GM10266 (cell line): Measurements from ENCODE around the gene EGLN2.
A peak's percentile ranks its signal among the peaks of the same experiment; 100 is the strongest.
"Not testable (repeated sequence)": the region's sequence is repeated elsewhere in the genome, so short reads cannot be mapped to it uniquely, and the experiment has no call there.

ENCODE experiments used
- DNase-seq: peaks from one replicate; pipeline ENCODE4 v3.0.0; 2012; ENCODE audit errors: extremely low spot score
- CTCF ChIP-seq: IDR thresholded peaks from 2 replicates; pipeline ENCODE4 v1.5.1; 2012; ENCODE audit warnings: mild to moderate bottlenecking, low read depth; ENCODE audit not compliant: control insufficient read depth, insufficient read depth; ENCODE audit errors: missing control alignments

Gene EGLN2

GRCh38 chr19:40818480-40819399, 19.7 kb downstream of the EGLN2 start:
- not testable (repeated sequence) for DNase-seq
- peak; percentile 28 for TF ChIP-seq CTCF

GRCh38 chr19:40819479-40820234, 20.7 kb downstream of the EGLN2 start:
- DNase-seq: not testable (repeated sequence)
- peak; percentile 57 for TF ChIP-seq CTCF

GRCh38 chr19:40822161-40822560, 23.2 kb downstream of the EGLN2 start:
- DNase-seq: no peak
- TF ChIP-seq CTCF: no peak

GRCh38 chr19:40822704-40823553, 23.9 kb downstream of the EGLN2 start:
- not testable (repeated sequence) for DNase-seq

- not testable (repeated sequence) for DNase-seq
Observed at GRCh38 chr19:40824916-40825315, 25.9 kb downstream of the EGLN2 start.

- DNase-seq: not testable (repeated sequence)
Observed at GRCh38 chr19:40825460-40826095, 26.6 kb downstream of the EGLN2 start.

- DNase-seq: not testable (repeated sequence)
Observed at GRCh38 chr19:40826312-40826698, 27.3 kb downstream of the EGLN2 start.

GRCh38 chr19:40826699-40827385, 27.9 kb downstream of the EGLN2 start:
- DNase-seq: not testable (repeated sequence)
